Tibial nerve (tissue), 4 donors: ENCODE results near the gene PHLDA2. TPM values are rescaled to one million over a fixed set of nuclear protein-coding genes. Genes with fewer than 3 reads are reported as not detected.

Experiments
- DNase-seq, 2 donors: peaks; one replicate each; pipeline ENCODE4 v3.0.0-alpha.2; 2019; ENCODE audit warnings: low spot score in 2 of 2
- H3K27ac ChIP-seq, 4 donors: fragments of 200-600 bp; sonication (generic) in 3 of 4; one replicate each; pipeline ENCODE4 v1.5.1; 2017 to 2019; ENCODE audit warnings: mild to moderate bottlenecking in 1 of 4
- H3K27me3 ChIP-seq, 2 donors: fragments of 200-600 bp; sonication (generic) in 1 of 2; one replicate each; pipeline versions ENCODE4 v1.5.1 to v1.6.0; 2017 to 2019
- H3K36me3 ChIP-seq, 3 donors: fragments of 200-600 bp; sonication (generic); one replicate each; pipeline ENCODE4 v1.5.1; 2018 to 2019
- H3K4me1 ChIP-seq, 4 donors: fragments of 200-600 bp; sonication (generic) in 3 of 4; one replicate each; pipeline ENCODE4 v1.5.1; 2017 to 2019
- H3K4me3 ChIP-seq, 4 donors: fragments of 200-600 bp; sonication (generic) in 3 of 4; one replicate each; pipeline ENCODE4 v1.5.1; 2017 to 2019; ENCODE audit warnings: mild to moderate bottlenecking in 1 of 4, moderate library complexity in 1 of 4
- H3K9me3 ChIP-seq, 4 donors: fragments of 200-600 bp; sonication (generic) in 3 of 4; one replicate each; pipeline ENCODE4 v1.5.1; 2017 to 2019
- EP300 ChIP-seq, 2 donors: sonication (generic); formaldehyde crosslinking; IDR thresholded peaks; one replicate each; pipeline ENCODE4 v1.6.1; 2017; ENCODE audit warnings: antibody characterized with exemption in 2 of 2, mild to moderate bottlenecking in 1 of 2
- POLR2A ChIP-seq, 2 donors: fragments of 450-650 bp; IDR thresholded peaks; one replicate each; pipeline ENCODE4 v1.6.1; 2017; ENCODE audit warnings: antibody characterized with exemption in 2 of 2, mild to moderate bottlenecking in 2 of 2, moderate library complexity in 2 of 2
- WGBS, 2 donors: methylation state at CpG; one replicate each; pipeline ENCODE4 v1.1.5; 2018; 5-methylcytosine and 5-hydroxymethylcytosine counted together
- total RNA-seq, 4 donors: library from RNA; depleted of rRNA; stranded (reverse); fragments of >200 nt; gene quantifications; one replicate each; pipeline ENCODE4 v1.1.0, GENCODE V29; 2016
- TF ChIP-seq, protein P1 (sequence below), 5 experiments: fragments of 200-600 bp in 3 of 5; fragments of 450-650 bp in 2 of 5; sonication (generic) in 3 of 5; IDR thresholded peaks; one replicate each; pipeline ENCODE4 v1.5.1; 2016 to 2019; ENCODE audit warnings: antibody characterized with exemption in 5 of 5, mild to moderate bottlenecking in 3 of 5, moderate library complexity in 2 of 5

Gene PHLDA2
- total RNA-seq, 4 donors from 2014 or later, result 3.3 to 6.1 (median 5.1) TPM

GRCh38 chr11:2921742-2922493 lies 7.3 kb downstream of the PHLDA2 start:
- WGBS, 2 donors, result 93 to 94% methylated on average over 7 to 14 of the region's 29 CpGs
- TF ChIP-seq, protein P1, sequence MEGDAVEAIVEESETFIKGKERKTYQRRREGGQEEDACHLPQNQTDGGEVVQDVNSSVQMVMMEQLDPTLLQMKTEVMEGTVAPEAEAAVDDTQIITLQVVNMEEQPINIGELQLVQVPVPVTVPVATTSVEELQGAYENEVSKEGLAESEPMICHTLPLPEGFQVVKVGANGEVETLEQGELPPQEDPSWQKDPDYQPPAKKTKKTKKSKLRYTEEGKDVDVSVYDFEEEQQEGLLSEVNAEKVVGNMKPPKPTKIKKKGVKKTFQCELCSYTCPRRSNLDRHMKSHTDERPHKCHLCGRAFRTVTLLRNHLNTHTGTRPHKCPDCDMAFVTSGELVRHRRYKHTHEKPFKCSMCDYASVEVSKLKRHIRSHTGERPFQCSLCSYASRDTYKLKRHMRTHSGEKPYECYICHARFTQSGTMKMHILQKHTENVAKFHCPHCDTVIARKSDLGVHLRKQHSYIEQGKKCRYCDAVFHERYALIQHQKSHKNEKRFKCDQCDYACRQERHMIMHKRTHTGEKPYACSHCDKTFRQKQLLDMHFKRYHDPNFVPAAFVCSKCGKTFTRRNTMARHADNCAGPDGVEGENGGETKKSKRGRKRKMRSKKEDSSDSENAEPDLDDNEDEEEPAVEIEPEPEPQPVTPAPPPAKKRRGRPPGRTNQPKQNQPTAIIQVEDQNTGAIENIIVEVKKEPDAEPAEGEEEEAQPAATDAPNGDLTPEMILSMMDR (IDR thresholded peaks at IDR 0.05), result no peak
- TF ChIP-seq EP300 (IDR thresholded peaks at IDR 0.05), result no peak
- no peak for TF ChIP-seq POLR2A (IDR thresholded peaks at IDR 0.05)
- no peak overlapping the region for H3K27ac ChIP-seq

DNA sequence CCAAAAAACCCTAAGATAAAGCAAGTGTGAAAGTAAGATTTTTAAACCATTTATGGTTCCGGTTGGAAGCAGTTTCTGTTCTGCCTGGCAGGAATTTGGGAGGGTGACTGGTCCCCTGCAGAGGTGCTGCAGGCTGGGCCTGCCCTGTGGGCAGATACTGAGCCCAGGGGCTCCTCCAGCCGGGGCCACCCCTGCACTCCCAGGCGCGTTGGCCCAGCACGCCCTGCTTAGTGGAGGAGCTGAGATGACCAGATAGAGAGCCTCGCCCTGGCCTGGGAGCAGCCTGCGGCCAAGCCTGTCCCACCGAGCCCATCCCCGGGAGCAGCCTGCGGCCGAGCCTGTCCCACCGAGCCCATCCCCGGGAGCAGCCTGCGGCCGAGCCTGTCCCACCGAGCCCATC lies 8.0 kb downstream of the PHLDA2 start:
- Histone ChIP-seq H3K36me3 (no peaks in the 10 kb centered on the region), H3K4me1 (no peaks in the 10 kb centered on the region), H3K27me3 (no peaks in the 10 kb centered on the region), H3K9me3 (no peaks in the 10 kb centered on the region), H3K4me3 (no peak overlapping the region), H3K27ac (no peak overlapping the region)
- no peak for DNase-seq
- 79 to 82% methylated on average over 5 to 6 of the region's 16 CpGs for WGBS, 2 donors
- TF ChIP-seq POLR2A (IDR thresholded peaks at IDR 0.05) (no peak), EP300 (IDR thresholded peaks at IDR 0.05) (no peak)
- TF ChIP-seq, protein P1 (IDR thresholded peaks at IDR 0.05), result no peak

More at GRCh38 chr11:2921742-2922493, 7.3 kb downstream of the PHLDA2 start:
- Histone ChIP-seq H3K36me3 (no peaks in the 10 kb centered on the region), H3K4me1 (no peaks in the 10 kb centered on the region), H3K27me3 (no peaks in the 10 kb centered on the region), H3K4me3 (no peak overlapping the region), H3K9me3 (no peaks in the 10 kb centered on the region)
- no peak for DNase-seq

DNA sequence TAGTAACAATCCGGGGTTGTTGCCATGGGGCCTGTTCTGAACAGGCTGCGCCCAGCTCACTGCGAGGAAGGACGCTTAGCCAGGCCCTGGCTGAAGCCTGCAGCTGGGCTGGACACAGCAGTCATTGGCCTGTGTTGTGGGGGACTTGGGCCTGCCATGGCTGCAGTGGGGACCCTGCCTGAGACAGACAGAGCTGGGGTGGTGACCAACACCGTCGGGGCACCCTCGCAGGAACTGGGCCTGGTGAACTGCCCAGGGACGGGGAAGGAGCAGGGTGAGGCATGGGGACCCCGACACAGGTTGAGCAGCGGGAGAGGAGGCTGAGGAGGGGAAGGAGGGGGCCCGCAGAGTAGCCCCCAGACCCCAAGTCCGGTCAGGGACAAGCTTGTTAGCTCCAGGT lies 8.9 kb downstream of the PHLDA2 start:
- no peak for DNase-seq
- WGBS, 2 donors, result 91 to 95% methylated on average over 12 of the region's 12 CpGs
- no peak overlapping the region for H3K4me3 ChIP-seq

GRCh38 chr11:2919837-2920236 lies 9.4 kb downstream of the PHLDA2 start:
- H3K27me3 ChIP-seq, result no peaks in the 10 kb centered on the region
- WGBS, 2 donors, result 91 to 93% methylated on average over 8 to 12 of the region's 13 CpGs
- TF ChIP-seq, protein P1 (IDR thresholded peaks at IDR 0.05), result no peak
- TF ChIP-seq POLR2A (IDR thresholded peaks at IDR 0.05), result no peak
- TF ChIP-seq EP300 (IDR thresholded peaks at IDR 0.05), result no peak
- H3K4me1 ChIP-seq, result no peaks in the 10 kb centered on the region
- no peaks in the 10 kb centered on the region for H3K9me3 ChIP-seq
- no peak overlapping the region for H3K27ac ChIP-seq
- H3K36me3 ChIP-seq, result no peaks in the 10 kb centered on the region
- DNase-seq, result no peak
- H3K4me3 ChIP-seq, result no peak overlapping the region

More for the DNA sequence above, 8.9 kb downstream of the PHLDA2 start:
- Histone ChIP-seq H3K4me1 (no peaks in the 10 kb centered on the region), H3K27me3 (no peaks in the 10 kb centered on the region), H3K9me3 (no peaks in the 10 kb centered on the region), H3K36me3 (no peaks in the 10 kb centered on the region), H3K27ac (no peak overlapping the region)
- TF ChIP-seq POLR2A (IDR thresholded peaks at IDR 0.05), result no peak
- TF ChIP-seq, protein P1 (IDR thresholded peaks at IDR 0.05), result no peak
- no peak for TF ChIP-seq EP300 (IDR thresholded peaks at IDR 0.05)

DNA sequence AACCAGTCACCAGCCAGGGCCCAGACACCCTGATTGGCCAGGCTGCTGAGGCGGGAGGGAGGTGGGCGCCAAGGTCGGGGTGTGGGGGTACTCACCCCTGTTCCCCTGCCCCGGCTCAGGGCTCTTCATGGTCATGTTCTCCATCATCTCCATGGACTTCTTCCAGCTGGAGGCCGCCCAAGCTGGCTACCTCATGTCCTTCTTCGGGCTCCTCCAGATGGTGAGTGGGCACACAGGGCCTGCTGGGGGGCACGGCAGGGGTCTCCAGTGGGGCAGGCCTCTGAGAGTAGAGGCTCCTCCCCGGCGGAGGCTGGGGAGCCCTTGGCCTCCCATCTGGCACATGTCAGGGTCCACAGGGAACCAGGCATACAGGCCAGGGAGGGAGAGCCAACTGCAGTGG lies 10.0 kb downstream of the PHLDA2 start:
- no peaks in the 10 kb centered on the region for H3K4me1 ChIP-seq
- H3K36me3 ChIP-seq, result no peaks in the 10 kb centered on the region
- no peak overlapping the region for H3K4me3 ChIP-seq
- TF ChIP-seq, protein P1 (IDR thresholded peaks at IDR 0.05), result no peak
- TF ChIP-seq EP300 (IDR thresholded peaks at IDR 0.05), result no peak
- no peak for TF ChIP-seq POLR2A (IDR thresholded peaks at IDR 0.05)
- WGBS, 2 donors, result 73 to 89% methylated on average over 3 to 5 of the region's 9 CpGs
- H3K9me3 ChIP-seq, result no peaks in the 10 kb centered on the region
- DNase-seq, result no peak
- H3K27ac ChIP-seq, result no peak overlapping the region
- H3K27me3 ChIP-seq, result no peaks in the 10 kb centered on the region
